ENCODE measurements around the gene ANAPC2.

DNA sequence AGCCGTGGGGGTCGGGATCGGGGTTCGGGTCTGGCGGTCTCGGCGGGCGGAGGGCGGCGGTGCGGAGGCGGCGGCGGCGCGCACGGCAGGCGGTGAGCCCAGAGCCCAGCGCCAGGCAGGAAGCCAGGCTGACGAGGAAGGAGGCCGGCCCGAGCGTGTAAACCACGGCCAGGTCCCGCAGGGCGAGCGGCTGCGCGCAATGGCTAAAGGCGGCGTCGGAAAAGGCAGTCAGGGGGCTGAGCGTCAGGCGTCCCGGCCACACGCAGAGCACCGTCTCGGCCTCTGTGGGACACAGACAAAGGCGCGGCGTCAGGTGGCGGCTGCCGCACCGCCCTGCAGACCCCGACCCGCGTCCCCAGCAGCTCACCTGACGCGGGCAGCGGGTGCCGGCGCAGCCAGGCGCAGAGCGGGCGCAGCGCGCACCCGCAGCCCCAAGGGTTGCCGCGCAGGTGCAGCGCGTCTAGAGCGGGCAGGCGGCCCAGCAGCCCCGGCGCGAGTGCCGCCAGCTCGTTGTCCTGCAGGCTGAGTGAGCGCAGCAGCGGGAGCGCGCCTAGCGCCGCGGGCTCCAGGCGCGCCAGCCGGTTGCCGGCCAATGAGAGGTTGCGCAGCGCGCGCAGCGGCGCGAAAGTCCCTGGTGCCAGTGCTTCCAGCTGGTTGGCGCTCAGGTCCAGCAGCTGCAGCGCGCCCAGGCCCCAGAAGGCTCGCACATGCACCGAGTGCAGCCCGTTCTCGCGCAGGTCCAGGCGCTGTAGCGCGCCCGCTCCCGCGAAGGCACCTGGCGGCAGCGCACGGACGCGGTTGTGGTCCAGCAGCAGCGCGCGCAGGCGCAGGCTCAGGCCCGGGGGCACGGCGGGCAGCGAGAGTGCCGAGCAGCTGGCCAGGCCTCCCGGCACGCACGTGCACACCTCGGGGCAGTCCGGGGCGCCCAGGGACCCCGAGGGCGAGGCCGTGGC is 19.2 kb downstream of the ANAPC2 start:
- TF ChIP-seq, protein P1, sequence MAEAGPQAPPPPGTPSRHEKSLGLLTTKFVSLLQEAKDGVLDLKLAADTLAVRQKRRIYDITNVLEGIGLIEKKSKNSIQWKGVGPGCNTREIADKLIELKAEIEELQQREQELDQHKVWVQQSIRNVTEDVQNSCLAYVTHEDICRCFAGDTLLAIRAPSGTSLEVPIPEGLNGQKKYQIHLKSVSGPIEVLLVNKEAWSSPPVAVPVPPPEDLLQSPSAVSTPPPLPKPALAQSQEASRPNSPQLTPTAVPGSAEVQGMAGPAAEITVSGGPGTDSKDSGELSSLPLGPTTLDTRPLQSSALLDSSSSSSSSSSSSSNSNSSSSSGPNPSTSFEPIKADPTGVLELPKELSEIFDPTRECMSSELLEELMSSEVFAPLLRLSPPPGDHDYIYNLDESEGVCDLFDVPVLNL (CRISPR knock-in tag; IDR thresholded peaks at IDR 0.05; ENCODE audit: borderline replicate concordance, low read depth) = no peak; the same call in 1 of the 2 replicates
- TF ChIP-seq, protein P2, sequence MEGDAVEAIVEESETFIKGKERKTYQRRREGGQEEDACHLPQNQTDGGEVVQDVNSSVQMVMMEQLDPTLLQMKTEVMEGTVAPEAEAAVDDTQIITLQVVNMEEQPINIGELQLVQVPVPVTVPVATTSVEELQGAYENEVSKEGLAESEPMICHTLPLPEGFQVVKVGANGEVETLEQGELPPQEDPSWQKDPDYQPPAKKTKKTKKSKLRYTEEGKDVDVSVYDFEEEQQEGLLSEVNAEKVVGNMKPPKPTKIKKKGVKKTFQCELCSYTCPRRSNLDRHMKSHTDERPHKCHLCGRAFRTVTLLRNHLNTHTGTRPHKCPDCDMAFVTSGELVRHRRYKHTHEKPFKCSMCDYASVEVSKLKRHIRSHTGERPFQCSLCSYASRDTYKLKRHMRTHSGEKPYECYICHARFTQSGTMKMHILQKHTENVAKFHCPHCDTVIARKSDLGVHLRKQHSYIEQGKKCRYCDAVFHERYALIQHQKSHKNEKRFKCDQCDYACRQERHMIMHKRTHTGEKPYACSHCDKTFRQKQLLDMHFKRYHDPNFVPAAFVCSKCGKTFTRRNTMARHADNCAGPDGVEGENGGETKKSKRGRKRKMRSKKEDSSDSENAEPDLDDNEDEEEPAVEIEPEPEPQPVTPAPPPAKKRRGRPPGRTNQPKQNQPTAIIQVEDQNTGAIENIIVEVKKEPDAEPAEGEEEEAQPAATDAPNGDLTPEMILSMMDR (IDR thresholded peaks at IDR 0.05) = no peak
- TF ChIP-seq, protein P3, sequence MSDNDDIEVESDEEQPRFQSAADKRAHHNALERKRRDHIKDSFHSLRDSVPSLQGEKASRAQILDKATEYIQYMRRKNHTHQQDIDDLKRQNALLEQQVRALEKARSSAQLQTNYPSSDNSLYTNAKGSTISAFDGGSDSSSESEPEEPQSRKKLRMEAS (CRISPR knock-in tag; IDR thresholded peaks at IDR 0.05) = peak; percentile 87; the same call in 1 of the 2 replicates
- TF ChIP-seq RELA (CRISPR knock-in tag; IDR thresholded peaks at IDR 0.05; ENCODE audit: borderline replicate concordance) = 0 out of 2 replicates have a peak, but pooled peaks have one; percentile 62
- TF ChIP-seq, protein P4, sequence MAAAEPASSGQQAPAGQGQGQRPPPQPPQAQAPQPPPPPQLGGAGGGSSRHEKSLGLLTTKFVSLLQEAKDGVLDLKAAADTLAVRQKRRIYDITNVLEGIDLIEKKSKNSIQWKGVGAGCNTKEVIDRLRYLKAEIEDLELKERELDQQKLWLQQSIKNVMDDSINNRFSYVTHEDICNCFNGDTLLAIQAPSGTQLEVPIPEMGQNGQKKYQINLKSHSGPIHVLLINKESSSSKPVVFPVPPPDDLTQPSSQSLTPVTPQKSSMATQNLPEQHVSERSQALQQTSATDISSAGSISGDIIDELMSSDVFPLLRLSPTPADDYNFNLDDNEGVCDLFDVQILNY (CRISPR knock-in tag; IDR thresholded peaks at IDR 0.05) = peak; percentile 98
- TF ChIP-seq FOXP1 (CRISPR knock-in tag; IDR thresholded peaks at IDR 0.05; ENCODE audit: borderline replicate concordance) = peak; percentile 59; the same call in 1 of the 2 replicates

Measured in WTC11 (cell line).